Neutrophil (primary cell): Measurements from ENCODE around the gene KCNE3.
A peak's percentile ranks its signal among the peaks of the same experiment; 100 is the strongest.

Source experiments
- H3K27ac ChIP-seq: fragments of 200-600 bp; sonication (generic); 2 replicates; pipeline ENCODE4 v1.5.1; 2016; ENCODE audit warnings: mild to moderate bottlenecking, moderate library complexity
- H3K27me3 ChIP-seq: fragments of 200-600 bp; sonication (generic); 2 replicates; pipeline ENCODE4 v1.6.0; 2016; ENCODE audit warnings: mild to moderate bottlenecking
- H3K36me3 ChIP-seq: fragments of 200-600 bp; sonication (generic); 2 replicates; pipeline ENCODE4 v1.5.1; 2017
- H3K4me1 ChIP-seq, 2 experiments: fragments of 200-600 bp in 1 of 2; sonication (generic) in 1 of 2; 1 replicate in 1 of 2; 2 replicates in 1 of 2; pipeline versions ENCODE4 v1.5.1 to v1.6.1; 2013 to 2016; ENCODE audit warnings: low read depth in 1 of 2, low read length in 1 of 2, mild to moderate bottlenecking in 1 of 2, moderate library complexity in 1 of 2; ENCODE audit not compliant: control insufficient read depth in 1 of 2, insufficient read depth in 1 of 2
- H3K4me3 ChIP-seq, 2 experiments: fragments of 200-600 bp in 1 of 2; sonication (generic) in 1 of 2; 1 replicate in 1 of 2; 2 replicates in 1 of 2; pipeline ENCODE4 v1.5.1; 2013 to 2016; ENCODE audit warnings: low read depth in 1 of 2, low read length in 1 of 2, mild to moderate bottlenecking in 1 of 2, moderate library complexity in 1 of 2
- H3K9me3 ChIP-seq: fragments of 200-600 bp; sonication (generic); 2 replicates; pipeline ENCODE4 v1.5.1; 2016
- TF ChIP-seq, protein P1 (sequence below): fragments of 200-600 bp; sonication (generic); IDR thresholded peaks from 2 replicates; pipeline ENCODE4 v1.5.1; 2016; ENCODE audit warnings: antibody characterized with exemption

Gene KCNE3

DNA sequence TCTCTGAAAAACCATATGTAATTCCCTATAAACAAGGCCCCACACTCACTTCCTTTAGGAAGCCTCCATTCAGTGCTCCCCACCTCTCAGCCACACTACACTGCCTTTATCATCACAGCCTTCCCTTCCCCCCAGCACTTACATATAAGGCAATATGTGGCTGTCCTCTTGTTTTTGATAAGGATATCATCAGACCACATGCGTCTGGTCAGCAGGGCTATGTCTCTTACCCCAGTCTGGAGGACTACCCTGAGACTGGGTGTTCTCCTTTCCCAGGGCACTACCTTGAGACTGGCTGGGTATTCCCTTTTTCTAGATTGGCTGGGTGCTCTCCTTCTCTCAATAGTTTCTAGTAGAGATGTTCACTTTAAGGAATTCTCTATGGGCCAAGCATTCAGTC is 7.8 kb downstream of the KCNE3 start:
- peak overlapping the region; percentile 85 to 95 for H3K4me3 ChIP-seq
- TF ChIP-seq, protein P1, sequence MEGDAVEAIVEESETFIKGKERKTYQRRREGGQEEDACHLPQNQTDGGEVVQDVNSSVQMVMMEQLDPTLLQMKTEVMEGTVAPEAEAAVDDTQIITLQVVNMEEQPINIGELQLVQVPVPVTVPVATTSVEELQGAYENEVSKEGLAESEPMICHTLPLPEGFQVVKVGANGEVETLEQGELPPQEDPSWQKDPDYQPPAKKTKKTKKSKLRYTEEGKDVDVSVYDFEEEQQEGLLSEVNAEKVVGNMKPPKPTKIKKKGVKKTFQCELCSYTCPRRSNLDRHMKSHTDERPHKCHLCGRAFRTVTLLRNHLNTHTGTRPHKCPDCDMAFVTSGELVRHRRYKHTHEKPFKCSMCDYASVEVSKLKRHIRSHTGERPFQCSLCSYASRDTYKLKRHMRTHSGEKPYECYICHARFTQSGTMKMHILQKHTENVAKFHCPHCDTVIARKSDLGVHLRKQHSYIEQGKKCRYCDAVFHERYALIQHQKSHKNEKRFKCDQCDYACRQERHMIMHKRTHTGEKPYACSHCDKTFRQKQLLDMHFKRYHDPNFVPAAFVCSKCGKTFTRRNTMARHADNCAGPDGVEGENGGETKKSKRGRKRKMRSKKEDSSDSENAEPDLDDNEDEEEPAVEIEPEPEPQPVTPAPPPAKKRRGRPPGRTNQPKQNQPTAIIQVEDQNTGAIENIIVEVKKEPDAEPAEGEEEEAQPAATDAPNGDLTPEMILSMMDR: no peak
- H3K36me3 ChIP-seq: peaks cover 49% of the 10 kb centered on the region
- H3K4me1 ChIP-seq: peaks cover 67 to 86% of the 10 kb centered on the region in 2 experiments
- no peaks in the 10 kb centered on the region for H3K27me3 ChIP-seq
- peak overlapping the region; percentile 97 for H3K27ac ChIP-seq
- H3K9me3 ChIP-seq: no peaks in the 10 kb centered on the region

DNA sequence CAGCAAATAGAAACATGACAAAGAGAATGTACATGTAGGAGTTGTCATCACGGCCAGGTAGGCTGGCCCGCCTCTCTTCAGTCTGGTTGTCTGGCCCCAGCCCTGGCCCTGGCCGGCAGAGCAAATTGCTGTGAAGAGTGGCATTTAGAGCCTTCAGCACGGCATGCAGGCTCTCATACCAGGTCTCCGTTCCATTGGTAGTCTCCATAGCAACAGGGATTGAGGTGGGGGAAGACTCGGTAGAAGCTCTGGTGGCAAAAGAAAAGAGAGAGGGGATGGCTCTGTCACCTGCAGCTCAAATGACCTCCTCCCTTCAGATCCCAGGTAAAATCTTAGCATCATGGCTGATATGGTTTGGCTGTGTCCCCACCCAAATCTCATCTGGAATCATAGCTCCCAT is 10.0 kb downstream of the KCNE3 start:
- Histone ChIP-seq H3K36me3 (peaks cover 72% of the 10 kb centered on the region), H3K4me3 (no peak overlapping the region), H3K4me1 (peaks cover 64 to 75% of the 10 kb centered on the region in 2 experiments), H3K9me3 (no peaks in the 10 kb centered on the region), H3K27me3 (no peaks in the 10 kb centered on the region), H3K27ac (peak overlapping the region; percentile 97)
- TF ChIP-seq, protein P1: no peak

DNA sequence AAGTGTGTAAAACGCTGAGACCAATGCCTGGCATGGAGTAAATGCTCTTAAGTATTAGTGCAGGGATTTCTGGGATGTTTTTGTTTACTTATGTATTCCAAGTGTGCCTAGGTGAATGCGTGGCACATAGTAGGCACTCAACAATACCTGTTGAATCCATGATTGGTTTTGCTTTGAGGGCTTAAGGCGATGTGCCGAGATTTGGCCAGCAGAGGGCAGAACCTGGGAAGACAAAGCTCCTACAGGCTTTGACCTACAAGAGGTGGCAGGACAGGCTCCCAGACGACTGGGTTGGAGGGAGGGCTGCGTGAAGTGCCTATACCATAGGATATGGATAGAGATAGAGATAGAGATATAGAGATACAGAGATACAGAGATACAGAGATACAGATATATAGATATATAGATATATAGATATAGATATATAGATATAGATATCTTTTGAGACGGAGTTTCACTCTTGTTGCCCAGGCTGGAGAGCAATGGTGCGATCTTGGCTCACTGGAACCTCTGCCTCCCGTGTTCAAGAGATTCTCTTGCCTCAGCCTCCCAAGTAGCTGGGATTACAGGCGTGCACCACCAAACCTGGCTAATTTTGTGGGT is 13.9 kb downstream of the KCNE3 start:
- Histone ChIP-seq H3K4me1 (peaks cover 63 to 69% of the 10 kb centered on the region in 2 experiments), H3K27ac (peak overlapping the region; percentile 71), H3K27me3 (no peaks in the 10 kb centered on the region), H3K9me3 (no peaks in the 10 kb centered on the region), H3K36me3 (peaks cover 65% of the 10 kb centered on the region), H3K4me3 (no peak overlapping the region)
- TF ChIP-seq, protein P1: peak; percentile 88

DNA sequence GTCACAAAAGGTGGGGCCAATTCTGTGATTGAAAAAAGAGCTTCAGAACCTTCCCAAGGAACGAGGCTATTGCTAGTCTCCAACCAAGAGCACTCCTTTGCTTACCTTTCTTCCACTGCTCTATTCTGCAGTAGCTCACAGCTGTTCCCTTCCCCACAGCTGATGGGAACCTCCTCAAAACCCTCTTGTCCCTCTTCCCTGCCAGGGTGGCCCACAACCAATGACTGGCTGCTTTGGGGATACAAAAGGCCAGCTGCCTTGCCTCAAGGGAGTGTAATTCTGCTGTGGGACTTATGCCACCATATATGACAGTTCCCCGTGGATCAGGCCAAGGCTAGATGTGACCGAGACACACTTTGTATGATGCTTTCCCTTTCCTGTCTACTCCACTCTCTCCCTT is 15.0 kb downstream of the KCNE3 start:
- TF ChIP-seq, protein P1: no peak
- H3K4me3 ChIP-seq: no peak overlapping the region
- H3K4me1 ChIP-seq: peaks cover 52 to 58% of the 10 kb centered on the region in 2 experiments
- H3K9me3 ChIP-seq: no peaks in the 10 kb centered on the region
- peaks cover 53% of the 10 kb centered on the region for H3K36me3 ChIP-seq
- no peaks in the 10 kb centered on the region for H3K27me3 ChIP-seq
- peak overlapping the region; percentile 71 for H3K27ac ChIP-seq

DNA sequence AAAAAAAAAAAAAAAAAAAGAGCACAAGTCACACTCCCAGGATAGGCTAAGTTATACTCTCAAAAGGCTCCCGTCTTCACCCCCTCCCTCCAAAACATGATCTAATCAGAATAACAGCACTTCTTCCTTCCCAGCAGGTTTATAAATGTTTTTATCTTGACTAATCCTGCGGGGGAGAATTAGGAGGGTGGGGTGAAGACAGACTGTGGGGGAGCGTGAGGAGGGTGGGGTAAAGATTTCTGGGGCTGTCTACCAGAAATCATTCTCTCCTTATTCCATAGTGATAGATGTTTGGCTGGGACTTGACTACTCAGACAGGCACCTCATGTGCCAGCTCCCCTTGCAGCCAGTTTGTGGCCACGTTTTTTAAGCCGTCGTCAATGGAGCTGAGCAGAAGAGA is 17.0 kb downstream of the KCNE3 start:
- Histone ChIP-seq H3K9me3 (no peaks in the 10 kb centered on the region), H3K27ac (peak overlapping the region; percentile 80), H3K27me3 (no peaks in the 10 kb centered on the region), H3K4me3 (no peak overlapping the region), H3K4me1 (peaks cover 40 to 48% of the 10 kb centered on the region in 2 experiments), H3K36me3 (peaks cover 35% of the 10 kb centered on the region)
- TF ChIP-seq, protein P1: no peak
